K562 (cell line): ENCODE measurements around the gene PCDHGB2. TPM values are rescaled to one million over a fixed set of nuclear protein-coding genes. Genes with fewer than 3 reads are reported as not detected.
A peak's percentile ranks its signal among the peaks of the same experiment; 100 is the strongest.

ENCODE experiments used
- ARNT ChIP-seq, 2 experiments: fragments of 450-650 bp; IDR thresholded peaks; 2 replicates each; pipeline ENCODE4 v1.6.1; 2016; ENCODE audit warnings: mild to moderate bottlenecking in 1 of 2
- ATF7 ChIP-seq: fragments of 450-650 bp; IDR thresholded peaks from 2 replicates; pipeline ENCODE4 v1.7.1; 2014; ENCODE audit warnings: mild to moderate bottlenecking, moderate library complexity
- BCOR ChIP-seq: fragments of 450-650 bp; IDR thresholded peaks from 2 replicates; pipeline ENCODE4 v1.6.1; 2016
- BHLHE40 ChIP-seq: IDR thresholded peaks from 2 replicates; pipeline ENCODE4 v1.6.1; 2011; ENCODE audit warnings: low read length, improper control_type of control experiment
- CREM ChIP-seq: IDR thresholded peaks from 2 replicates; pipeline ENCODE4 v1.6.1; 2014; ENCODE audit warnings: antibody characterized with exemption, low read depth
- E2F3 ChIP-seq: fragments of 250-450 bp; sonication (Bioruptor Pico); IDR thresholded peaks from 2 replicates; pipeline ENCODE4 v1.4.0; 2020; ENCODE audit warnings: mild to moderate bottlenecking
- EHMT2 ChIP-seq: fragments of 450-650 bp; IDR thresholded peaks from 2 replicates; pipeline ENCODE4 v1.6.1; 2018; ENCODE audit warnings: antibody characterized with exemption
- GABPB2 ChIP-seq: fragments of 250-450 bp; sonication (Bioruptor Pico); conservative IDR thresholded peaks from 2 replicates; pipeline ENCODE4 v1.5.1; 2021; ENCODE audit warnings: mild to moderate bottlenecking
- MCM2 ChIP-seq: fragments of 450-650 bp; IDR thresholded peaks from 2 replicates; pipeline ENCODE4 v1.6.1; 2017; ENCODE audit warnings: low read depth, mild to moderate bottlenecking
- MEF2A ChIP-seq: IDR thresholded peaks from 2 replicates; pipeline ENCODE4 v1.6.1; 2011; ENCODE audit warnings: low read depth, mild to moderate bottlenecking, low read length, moderate library complexity; ENCODE audit not compliant: control insufficient read depth
- NR2C2 ChIP-seq, 2 experiments: fragments of 200-800 bp in 1 of 2; sonication (Bioruptor generic) in 1 of 2; sonication (generic) in 1 of 2; formaldehyde crosslinking in 1 of 2; IDR thresholded peaks; 2 replicates each; pipeline versions ENCODE4 v1.6.1 to v1.8.0; 2016 to 2022; ENCODE audit warnings: mild to moderate bottlenecking in 1 of 2, missing compliant biosample characterization in 1 of 2, missing genetic modification characterization in 1 of 2, missing genetic modification reagents in 1 of 2
- NR3C1 ChIP-seq: sonication (generic); formaldehyde crosslinking; IDR thresholded peaks from 2 replicates; pipeline ENCODE4 v1.8.1; 2022; ENCODE audit warnings: missing genetic modification reagents
- POLR2A ChIP-seq: fragments of 450-650 bp; conservative IDR thresholded peaks from 2 replicates; pipeline ENCODE4 v1.6.1; 2016
- POLR2G ChIP-seq: fragments of 200-400 bp; formaldehyde crosslinking; IDR thresholded peaks from 2 replicates; pipeline ENCODE4 v1.6.1; 2017; ENCODE audit warnings: low read depth, mild to moderate bottlenecking, antibody characterized with exemption, low read length, moderate library complexity
- SIRT6 ChIP-seq: IDR thresholded peaks from one replicate; pipeline ENCODE4 v1.6.1; 2012; ENCODE audit warnings: low read depth, mild to moderate bottlenecking, control low read depth, inconsistent platforms, low read length, moderate library complexity
- SREBF1 ChIP-seq: fragments of 150-350 bp; IDR thresholded peaks from 2 replicates; pipeline ENCODE4 v1.6.1; 2014; ENCODE audit warnings: antibody characterized with exemption, low read depth, low read length, borderline replicate concordance
- SRF ChIP-seq, 2 experiments: fragments of 250-450, 450-650 bp in 1 of 2; sonication (Bioruptor Pico) in 1 of 2; sonication (generic) in 1 of 2; formaldehyde crosslinking; IDR thresholded peaks; 2 replicates each; pipeline versions ENCODE4 v1.5.0 to v1.5.1; 2020 to 2022; ENCODE audit warnings: mild to moderate bottlenecking in 1 of 2, missing genetic modification reagents in 1 of 2
- SRSF1 ChIP-seq: fragments of 200-400 bp; formaldehyde crosslinking; IDR thresholded peaks from 2 replicates; pipeline ENCODE4 v1.6.1; 2017; ENCODE audit warnings: mild to moderate bottlenecking, low read depth, low read length, moderate library complexity
- TAF9B ChIP-seq: fragments of 450-650 bp; IDR thresholded peaks from 2 replicates; pipeline ENCODE4 v1.6.1; 2018; ENCODE audit warnings: mild to moderate bottlenecking; ENCODE audit not compliant: partially characterized antibody
- TEAD4 ChIP-seq, 2 experiments: sonication (generic) in 1 of 2; formaldehyde crosslinking in 1 of 2; IDR thresholded peaks; 2 replicates each; pipeline versions ENCODE4 v1.6.1 to v1.8.0; 2012 to 2022; ENCODE audit warnings: borderline replicate concordance in 1 of 2, inconsistent platforms in 1 of 2, low read length in 1 of 2, mild to moderate bottlenecking in 1 of 2, missing genetic modification reagents in 1 of 2
- USF2 ChIP-seq: sonication (generic); formaldehyde crosslinking; IDR thresholded peaks from 2 replicates; pipeline ENCODE4 v1.5.0; 2020; ENCODE audit warnings: missing genetic modification reagents
- YY1 ChIP-seq, 3 experiments: IDR thresholded peaks; 2 replicates each; pipeline ENCODE4 v1.6.1; 2011; ENCODE audit warnings: low read length in 2 of 3, mild to moderate bottlenecking in 2 of 3, moderate library complexity in 2 of 3, borderline replicate concordance in 1 of 3, control low read depth in 1 of 3, low read depth in 1 of 3; ENCODE audit not compliant: insufficient read depth in 3 of 3, insufficient replicate concordance in 2 of 3, control insufficient read depth in 1 of 3, insufficient read length in 1 of 3; ENCODE audit errors: extremely low read depth in 1 of 3
- ZKSCAN3 ChIP-seq: fragments of 250-450 bp; sonication (Bioruptor Pico); IDR thresholded peaks from 2 replicates; pipeline ENCODE4 v1.4.0; 2020
- ZNF778 ChIP-seq: fragments of 450-650 bp; formaldehyde crosslinking; IDR thresholded peaks from 2 replicates; pipeline ENCODE4 v1.4.0; 2020; ENCODE audit warnings: mild to moderate bottlenecking, moderate library complexity
- ZNF785 ChIP-seq: fragments of 250-450 bp; sonication (Bioruptor Pico); IDR thresholded peaks from 2 replicates; pipeline ENCODE4 v1.4.0; 2020; ENCODE audit warnings: mild to moderate bottlenecking
- polyA plus RNA-seq, 8 experiments: library from polyadenylated mRNA; depleted of rRNA in 4 of 8; stranded (reverse) in 5 of 8; unstranded in 3 of 8; fragments of >200 nt; fragmentation: Nextera tagmentation in 2 of 8; fragmentation: Illumina TruSeq in 1 of 8; extraction: Ambion mirVana in 2 of 8; extraction: Trizol in 1 of 8; gene quantifications; 2 replicates each; pipeline versions ENCODE4 v1.2.1 to v1.2.3, GENCODE V29; 2011 to 2014; ENCODE audit warnings: inconsistent platforms in 1 of 8, missing spikeins in 1 of 8
- total RNA-seq, 7 experiments: library from RNA; depleted of rRNA in 6 of 7; stranded (reverse); fragments of >200 nt in 6 of 7; fragmentation: Illumina TruSeq in 2 of 7; extraction: Trizol in 2 of 7; gene quantifications; 2 replicates each; pipeline versions ENCODE4 v1.2.1 to v1.2.3, GENCODE V29; 2011 to 2021; ENCODE audit warnings: low replicate concordance in 1 of 7
- TF ChIP-seq, protein P1 (sequence below), 3 experiments: fragments of 200-800 bp in 1 of 3; sonication (Bioruptor generic) in 1 of 3; sonication (generic) in 1 of 3; formaldehyde crosslinking in 1 of 3; IDR thresholded peaks; 2 replicates each; pipeline versions ENCODE4 v1.6.1 to v1.8.0; 2016 to 2022; ENCODE audit warnings: mild to moderate bottlenecking in 2 of 3, missing compliant biosample characterization in 2 of 3, missing genetic modification characterization in 2 of 3, missing genetic modification reagents in 1 of 3

Gene PCDHGB2
- total and polyA plus RNA-seq, 9 of the 15 experiments (the other 6 are each of a cell fraction or from before 2014, with no cell fraction given) = 0.06 to 0.54 (median 0.29) TPM; not detected in 1

- TF ChIP-seq YY1 (IDR thresholded peaks at IDR 0.05; ENCODE audit: borderline replicate concordance in 1 of 3, control insufficient read depth in 1 of 3, extremely low read depth in 1 of 3, insufficient read depth in 3 of 3, insufficient read length in 1 of 3, insufficient replicate concordance in 2 of 3, low read depth in 1 of 3, low read length in 2 of 3) (peak; percentile 73 to 96 (median 92)), BCOR (0 out of 2 replicates have a peak, but pooled peaks have one; percentile 45), ZKSCAN3 (CRISPR knock-in tag) (no peak), GABPB2 (CRISPR knock-in tag) (no peak), MEF2A (no peak), ZNF778 (CRISPR knock-in tag) (no peak), CREM (peak; percentile 91), SRF (CRISPR knock-in tag; IDR thresholded peaks at IDR 0.05) (peak in 1 of 2 experiments; percentile 49; a peak in 1 of 4 replicates), POLR2A (peak; percentile 97), SRSF1 (no peak), BHLHE40 (0 out of 2 replicates have a peak, but pooled peaks have one; percentile 4), ARNT (IDR thresholded peaks at IDR 0.05) (peak in 1 of 2 experiments; percentile 56; a peak in 1 of 4 replicates), USF2 (CRISPR knock-in tag) (no peak), EHMT2 (0 out of 2 replicates have a peak, but pooled peaks have one; percentile 58), TEAD4 (IDR thresholded peaks at IDR 0.05; ENCODE audit: low read length) (peak; percentile 40; the same call in 1 of the 2 replicates), TEAD4 (CRISPR knock-in tag; IDR thresholded peaks at IDR 0.05; ENCODE audit: borderline replicate concordance) (no peak), MCM2 (no peak), E2F3 (CRISPR knock-in tag) (no peak), ZNF785 (CRISPR knock-in tag) (no peak), NR2C2 (CRISPR knock-in tag; IDR thresholded peaks at IDR 0.05) (peak; percentile 38; the same call in 1 of the 2 replicates), NR2C2 (tag; IDR thresholded peaks at IDR 0.05) (peak; percentile 85), SIRT6 (no peak), POLR2G (peak; percentile 99), ATF7 (peak; percentile 72), SREBF1 (no peak), NR3C1 (CRISPR knock-in tag) (no peak), TAF9B (peak; percentile 89)
- TF ChIP-seq, protein P1, sequence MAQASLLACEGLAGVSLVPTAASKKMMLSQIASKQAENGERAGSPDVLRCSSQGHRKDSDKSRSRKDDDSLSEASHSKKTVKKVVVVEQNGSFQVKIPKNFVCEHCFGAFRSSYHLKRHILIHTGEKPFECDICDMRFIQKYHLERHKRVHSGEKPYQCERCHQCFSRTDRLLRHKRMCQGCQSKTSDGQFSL (CRISPR knock-in tag; IDR thresholded peaks at IDR 0.05) = no peak
- TF ChIP-seq, protein P1 (tag; IDR thresholded peaks at IDR 0.05) = no peak
These were observed 39.3 kb upstream of the PCDHGB2 start, which contains the start of gene TAF7 (continued) for GRCh38 chr5:141320225-141321169.
